Mesenchymal stem cell (in vitro differentiated cells and primary cell): ENCODE measurements around the gene MELK.

Experiments
- DNase-seq: peaks from one replicate; pipeline ENCODE4 v3.0.0-alpha.2; 2013
- H2AFZ ChIP-seq: one replicate; pipeline ENCODE4 v1.6.1; 2013; ENCODE audit warnings: low read depth, mild to moderate bottlenecking, control low read depth, inconsistent platforms, low read length, moderate library complexity
- H2AK5ac ChIP-seq: 2 replicates; pipeline ENCODE4 v1.6.1; 2013; ENCODE audit warnings: low read length, moderate library complexity, mild to moderate bottlenecking, inconsistent platforms; ENCODE audit not compliant: severe bottlenecking
- H2BK120ac ChIP-seq: one replicate; pipeline ENCODE4 v1.6.1; 2013; ENCODE audit warnings: low read depth, mild to moderate bottlenecking, inconsistent platforms, low read length, moderate library complexity
- H2BK12ac ChIP-seq, 2 experiments: one replicate each; pipeline ENCODE4 v1.6.1; 2013; ENCODE audit warnings: inconsistent platforms in 2 of 2, low read length in 2 of 2, mild to moderate bottlenecking in 2 of 2, moderate library complexity in 2 of 2, control low read depth in 1 of 2
- H2BK15ac ChIP-seq: one replicate; pipeline ENCODE4 v1.6.1; 2013; ENCODE audit warnings: mild to moderate bottlenecking, low read depth, inconsistent platforms; ENCODE audit not compliant: poor library complexity, severe bottlenecking
- H2BK5ac ChIP-seq: 2 replicates; pipeline ENCODE4 v1.6.1; 2013; ENCODE audit warnings: low read depth, mild to moderate bottlenecking, low read length, control low read depth, inconsistent platforms; ENCODE audit not compliant: poor library complexity, severe bottlenecking
- H3K14ac ChIP-seq, 2 experiments: one replicate each; pipeline ENCODE4 v1.6.1; 2013; ENCODE audit warnings: inconsistent platforms in 2 of 2, low read length in 2 of 2, control low read depth in 1 of 2, mild to moderate bottlenecking in 1 of 2, moderate library complexity in 1 of 2
- H3K18ac ChIP-seq, 2 experiments: one replicate each; pipeline ENCODE4 v1.6.1; 2013; ENCODE audit warnings: inconsistent platforms in 2 of 2, low read length in 2 of 2, control low read depth in 1 of 2, low read depth in 1 of 2, mild to moderate bottlenecking in 1 of 2
- H3K23ac ChIP-seq, 2 experiments: one replicate each; pipeline ENCODE4 v1.6.1; 2013; ENCODE audit warnings: inconsistent platforms in 2 of 2, low read length in 2 of 2, mild to moderate bottlenecking in 2 of 2, moderate library complexity in 2 of 2, control low read depth in 1 of 2
- H3K27ac ChIP-seq: 2 replicates; pipeline ENCODE4 v1.5.1; 2013; ENCODE audit warnings: mild to moderate bottlenecking, moderate library complexity, low read length, control low read depth, inconsistent platforms; ENCODE audit not compliant: poor library complexity, severe bottlenecking
- H3K27me3 ChIP-seq, 2 experiments: 2 replicates each; pipeline versions ENCODE4 v1.6.1 to v1.7.0; 2013; ENCODE audit warnings: low read length in 2 of 2, mild to moderate bottlenecking in 2 of 2, moderate library complexity in 2 of 2, control low read depth in 1 of 2, inconsistent platforms in 1 of 2; ENCODE audit not compliant: control insufficient read depth in 1 of 2, insufficient read depth in 1 of 2
- H3K36me3 ChIP-seq, 2 experiments: 2 replicates each; pipeline versions ENCODE4 v1.6.1 to v1.7.0; 2013; ENCODE audit warnings: low read length in 2 of 2, control low read depth in 1 of 2, inconsistent platforms in 1 of 2, low read depth in 1 of 2, mild to moderate bottlenecking in 1 of 2; ENCODE audit not compliant: insufficient read depth in 2 of 2, control insufficient read depth in 1 of 2
- H3K4ac ChIP-seq, 2 experiments: one replicate each; pipeline ENCODE4 v1.6.1; 2013; ENCODE audit warnings: inconsistent platforms in 2 of 2, low read length in 2 of 2, mild to moderate bottlenecking in 2 of 2, moderate library complexity in 2 of 2, control low read depth in 1 of 2, low read depth in 1 of 2
- H3K4me1 ChIP-seq: 2 replicates; pipeline ENCODE4 v1.6.1; 2013; ENCODE audit warnings: low read depth, low read length, control low read depth; ENCODE audit not compliant: control insufficient read depth, insufficient read depth
- H3K4me2 ChIP-seq: 2 replicates; pipeline ENCODE4 v1.6.1; 2013; ENCODE audit warnings: low read length, mild to moderate bottlenecking, inconsistent platforms; ENCODE audit not compliant: poor library complexity, severe bottlenecking
- H3K4me3 ChIP-seq, 2 experiments: 2 replicates each; pipeline versions ENCODE4 v1.5.1 to v1.7.0; 2013; ENCODE audit warnings: low read length in 2 of 2, mild to moderate bottlenecking in 2 of 2, control low read depth in 1 of 2, low read depth in 1 of 2; ENCODE audit not compliant: insufficient read depth in 1 of 2
- H3K79me1 ChIP-seq: replicated peaks from 2 replicates; pipeline ENCODE4 v1.6.1; 2013; ENCODE audit warnings: mild to moderate bottlenecking, control low read depth, low read length, inconsistent platforms; ENCODE audit not compliant: poor library complexity, severe bottlenecking
- H3K9ac ChIP-seq: 2 replicates; pipeline ENCODE4 v1.7.0; 2013; ENCODE audit warnings: mild to moderate bottlenecking, low read length, moderate library complexity
- H3K9me3 ChIP-seq: 2 replicates; pipeline ENCODE4 v1.7.0; 2013; ENCODE audit warnings: mild to moderate bottlenecking, low read length; ENCODE audit not compliant: control insufficient read depth
- H4K8ac ChIP-seq: one replicate; pipeline ENCODE4 v1.6.1; 2013; ENCODE audit warnings: inconsistent platforms, mild to moderate bottlenecking, low read length, moderate library complexity
- H4K91ac ChIP-seq: one replicate; pipeline ENCODE4 v1.6.1; 2013; ENCODE audit warnings: mild to moderate bottlenecking, low read length, inconsistent platforms
- WGBS: methylation state at CpG from one replicate; pipeline ENCODE4 v1.1.7; 2013; ENCODE audit warnings: mixed read lengths; 5-methylcytosine and 5-hydroxymethylcytosine counted together

The MELK gene

GRCh38 chr9:36686471-36686870 is 113.8 kb downstream of the MELK start:
- no peak overlapping the region for H3K4me2 ChIP-seq
- WGBS, result 80% methylated on average over 1 of the region's 3 CpGs
- H3K27me3 ChIP-seq, result no peaks in the 10 kb centered on the region
- H4K8ac ChIP-seq, result no peak overlapping the region
- no peak overlapping the region for H2BK15ac ChIP-seq
- no peak overlapping the region for H2AK5ac ChIP-seq
- no peak overlapping the region for H3K4ac ChIP-seq
- no peak overlapping the region for H3K4me3 ChIP-seq
- H3K9ac ChIP-seq, result no peak overlapping the region
- H2BK120ac ChIP-seq, result no peak overlapping the region
- no peak overlapping the region for H3K14ac ChIP-seq
- H3K18ac ChIP-seq, result no peak overlapping the region
- no peak for DNase-seq
- no peak overlapping the region for H2AFZ ChIP-seq
- no peak overlapping the region for H3K23ac ChIP-seq
- H3K27ac ChIP-seq, result no peak overlapping the region
- H3K36me3 ChIP-seq, result no peaks in the 10 kb centered on the region
- no peaks in the 10 kb centered on the region for H3K79me1 ChIP-seq
- no peaks in the 10 kb centered on the region for H3K9me3 ChIP-seq
- H4K91ac ChIP-seq, result no peak overlapping the region
- no peaks in the 10 kb centered on the region for H3K4me1 ChIP-seq
- no peak overlapping the region for H2BK5ac ChIP-seq
- H2BK12ac ChIP-seq, result no peak overlapping the region

- Histone ChIP-seq H3K23ac (no peak overlapping the region), H3K79me1 (no peaks in the 10 kb centered on the region), H4K91ac (no peak overlapping the region), H2BK120ac (no peak overlapping the region), H2AFZ (no peak overlapping the region), H2BK12ac (no peak overlapping the region), H3K4me3 (no peak overlapping the region), H3K14ac (no peak overlapping the region), H2BK15ac (no peak overlapping the region), H3K9me3 (no peaks in the 10 kb centered on the region), H2AK5ac (no peak overlapping the region), H3K27me3 (no peaks in the 10 kb centered on the region), H3K9ac (no peak overlapping the region), H3K4me2 (no peak overlapping the region), H3K27ac (no peak overlapping the region), H3K4ac (no peak overlapping the region), H2BK5ac (no peak overlapping the region), H4K8ac (no peak overlapping the region), H3K4me1 (no peaks in the 10 kb centered on the region), H3K36me3 (no peaks in the 10 kb centered on the region), H3K18ac (no peak overlapping the region)
- 85% methylated on average over 1 of the region's 1 CpG for WGBS
- DNase-seq, result no peak
Measured at GRCh38 chr9:36690412-36691168, 117.9 kb downstream of the MELK start.

GRCh38 chr9:36691671-36692070 is 119.0 kb downstream of the MELK start:
- H2AFZ ChIP-seq, result no peak overlapping the region
- DNase-seq, result no peak
- H4K91ac ChIP-seq, result no peak overlapping the region
- no peak overlapping the region for H3K18ac ChIP-seq
- H3K27me3 ChIP-seq, result peaks cover 0 to 3% of the 10 kb centered on the region in 2 experiments
- no peak overlapping the region for H2BK15ac ChIP-seq
- H3K23ac ChIP-seq, result no peak overlapping the region
- H2AK5ac ChIP-seq, result no peak overlapping the region
- no peaks in the 10 kb centered on the region for H3K36me3 ChIP-seq
- no peaks in the 10 kb centered on the region for H3K9me3 ChIP-seq
- H3K27ac ChIP-seq, result no peak overlapping the region
- H2BK5ac ChIP-seq, result no peak overlapping the region
- no peak overlapping the region for H3K9ac ChIP-seq
- no peak overlapping the region for H3K4ac ChIP-seq
- no peak overlapping the region for H2BK12ac ChIP-seq
- no peaks in the 10 kb centered on the region for H3K4me1 ChIP-seq
- no peak overlapping the region for H3K4me3 ChIP-seq
- no peak overlapping the region for H2BK120ac ChIP-seq
- H4K8ac ChIP-seq, result no peak overlapping the region
- H3K79me1 ChIP-seq, result no peaks in the 10 kb centered on the region
- H3K14ac ChIP-seq, result no peak overlapping the region
- no peak overlapping the region for H3K4me2 ChIP-seq

- H3K4ac ChIP-seq, result no peak overlapping the region
- H3K9me3 ChIP-seq, result peaks cover 17% of the 10 kb centered on the region
- WGBS, result 45% methylated on average over 3 of the region's 3 CpGs
- no peak overlapping the region for H3K4me2 ChIP-seq
- no peak overlapping the region for H2BK15ac ChIP-seq
- no peak overlapping the region for H3K9ac ChIP-seq
- H3K18ac ChIP-seq, result no peak overlapping the region
- H3K27me3 ChIP-seq, result peaks cover 24 to 27% of the 10 kb centered on the region in 2 experiments
- no peaks in the 10 kb centered on the region for H3K79me1 ChIP-seq
- no peaks in the 10 kb centered on the region for H3K4me1 ChIP-seq
- H2BK120ac ChIP-seq, result no peak overlapping the region
- H2AFZ ChIP-seq, result no peak overlapping the region
- no peaks in the 10 kb centered on the region for H3K36me3 ChIP-seq
- H4K8ac ChIP-seq, result no peak overlapping the region
- H3K4me3 ChIP-seq, result no peak overlapping the region
- H2AK5ac ChIP-seq, result no peak overlapping the region
- H3K14ac ChIP-seq, result no peak overlapping the region
- no peak overlapping the region for H4K91ac ChIP-seq
- no peak overlapping the region for H3K23ac ChIP-seq
- H2BK12ac ChIP-seq, result no peak overlapping the region
- no peak overlapping the region for H3K27ac ChIP-seq
- H2BK5ac ChIP-seq, result no peak overlapping the region
- no peak for DNase-seq
Measured at GRCh38 chr9:36698984-36699383, 126.3 kb downstream of the MELK start.
